A549 (cell line): ENCODE results near the gene GRK5.

ENCODE experiments used
- EP300 ChIP-seq, 2 experiments: fragments of >200 bp; sonication (Bioruptor Twin); formaldehyde crosslinking; IDR thresholded peaks; 2 replicates in 1 of 2; 3 replicates in 1 of 2; pipeline ENCODE4 v1.6.1; 2016 to 2017
- FOSL2 ChIP-seq, 2 experiments: fragments of 450-650 bp in 1 of 2; fragments of >200 bp in 1 of 2; sonication (Bioruptor Twin) in 1 of 2; formaldehyde crosslinking; IDR thresholded peaks; 2 replicates each; pipeline versions ENCODE4 v1.5.0 to v1.6.1; 2016 to 2020; ENCODE audit warnings: mild to moderate bottlenecking in 1 of 2, moderate library complexity in 1 of 2
- MYC ChIP-seq: IDR thresholded peaks from 2 replicates; pipeline ENCODE4 v1.6.1; 2012; ENCODE audit warnings: mild to moderate bottlenecking, inconsistent platforms, low read length, improper control_type of control experiment, borderline replicate concordance
- POLR2A ChIP-seq: IDR thresholded peaks from 2 replicates; pipeline ENCODE4 v1.6.1; 2012; ENCODE audit warnings: mild to moderate bottlenecking, low read length
- TF ChIP-seq, protein P1 (sequence below): fragments of >200 bp; sonication (Bioruptor Twin); formaldehyde crosslinking; IDR thresholded peaks from 3 replicates; pipeline ENCODE4 v1.5.1; 2016

GRCh38 chr10:119466076-119466475 is 258.7 kb downstream of the GRK5 start:
- no peak for TF ChIP-seq POLR2A
- TF ChIP-seq, protein P1, sequence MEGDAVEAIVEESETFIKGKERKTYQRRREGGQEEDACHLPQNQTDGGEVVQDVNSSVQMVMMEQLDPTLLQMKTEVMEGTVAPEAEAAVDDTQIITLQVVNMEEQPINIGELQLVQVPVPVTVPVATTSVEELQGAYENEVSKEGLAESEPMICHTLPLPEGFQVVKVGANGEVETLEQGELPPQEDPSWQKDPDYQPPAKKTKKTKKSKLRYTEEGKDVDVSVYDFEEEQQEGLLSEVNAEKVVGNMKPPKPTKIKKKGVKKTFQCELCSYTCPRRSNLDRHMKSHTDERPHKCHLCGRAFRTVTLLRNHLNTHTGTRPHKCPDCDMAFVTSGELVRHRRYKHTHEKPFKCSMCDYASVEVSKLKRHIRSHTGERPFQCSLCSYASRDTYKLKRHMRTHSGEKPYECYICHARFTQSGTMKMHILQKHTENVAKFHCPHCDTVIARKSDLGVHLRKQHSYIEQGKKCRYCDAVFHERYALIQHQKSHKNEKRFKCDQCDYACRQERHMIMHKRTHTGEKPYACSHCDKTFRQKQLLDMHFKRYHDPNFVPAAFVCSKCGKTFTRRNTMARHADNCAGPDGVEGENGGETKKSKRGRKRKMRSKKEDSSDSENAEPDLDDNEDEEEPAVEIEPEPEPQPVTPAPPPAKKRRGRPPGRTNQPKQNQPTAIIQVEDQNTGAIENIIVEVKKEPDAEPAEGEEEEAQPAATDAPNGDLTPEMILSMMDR: no peak
- TF ChIP-seq EP300 (IDR thresholded peaks at IDR 0.05): no peak
- TF ChIP-seq FOSL2 (IDR thresholded peaks at IDR 0.05): no peak
- TF ChIP-seq FOSL2 (CRISPR knock-in tag; IDR thresholded peaks at IDR 0.05): no peak
- no peak for TF ChIP-seq MYC
